Colonic mucosa (tissue), 4 donors: ENCODE results near the gene CYB5B. TPM values are rescaled to one million over a fixed set of nuclear protein-coding genes. Genes with fewer than 3 reads are reported as not detected.

Source experiments
- DNase-seq: peaks from one replicate; pipeline ENCODE4 v3.0.0-alpha.2; 2020
- H3K27ac ChIP-seq: fragments of 200-600 bp; one replicate; pipeline ENCODE4 v1.8.0; 2021
- H3K27me3 ChIP-seq: fragments of 200-600 bp; one replicate; pipeline ENCODE4 v1.8.0; 2021
- H3K36me3 ChIP-seq: fragments of 200-600 bp; one replicate; pipeline ENCODE4 v1.8.0; 2021
- H3K4me1 ChIP-seq: fragments of 200-600 bp; one replicate; pipeline ENCODE4 v1.8.0; 2021; ENCODE audit warnings: mild to moderate bottlenecking
- H3K4me3 ChIP-seq: fragments of 200-600 bp; one replicate; pipeline ENCODE4 v1.8.0; 2021
- H3K9ac ChIP-seq, 2 donors: one replicate each; pipeline ENCODE4 v1.7.0; 2013; ENCODE audit warnings: control low read depth in 2 of 2, low read depth in 2 of 2, low read length in 2 of 2
- H3K9me3 ChIP-seq: fragments of 200-600 bp; one replicate; pipeline ENCODE4 v1.8.0; 2021
- intact Hi-C: fragments of 100-400 bp; cut with DNase I; formaldehyde crosslinking; loops from one replicate; pipeline ENCODE4 v1.14.1; 2022
- total RNA-seq, 2 donors: library from RNA; stranded (reverse); fragmentation: NEBNext Ultra II Directional in 1 of 2; extraction: Animal tissue kit (Norgen Biotek cat#: 25700) in 1 of 2; gene quantifications; one replicate each; pipeline ENCODE4 v1.2.1, GENCODE V29; 2021
- TF ChIP-seq, protein P1 (sequence below): fragments of 200-600 bp; IDR thresholded peaks from one replicate; pipeline ENCODE4 v1.8.0; 2022; ENCODE audit warnings: antibody characterized with exemption, mild to moderate bottlenecking
- donor health status: healthy.
- donor health status: DM: no; HTN: no; CAD: no.
- donor health status: DM: no; HTN: no; CAD: no.

CYB5B gene
- total RNA-seq, 2 donors from 2014 or later: 166 to 220 TPM

DNA sequence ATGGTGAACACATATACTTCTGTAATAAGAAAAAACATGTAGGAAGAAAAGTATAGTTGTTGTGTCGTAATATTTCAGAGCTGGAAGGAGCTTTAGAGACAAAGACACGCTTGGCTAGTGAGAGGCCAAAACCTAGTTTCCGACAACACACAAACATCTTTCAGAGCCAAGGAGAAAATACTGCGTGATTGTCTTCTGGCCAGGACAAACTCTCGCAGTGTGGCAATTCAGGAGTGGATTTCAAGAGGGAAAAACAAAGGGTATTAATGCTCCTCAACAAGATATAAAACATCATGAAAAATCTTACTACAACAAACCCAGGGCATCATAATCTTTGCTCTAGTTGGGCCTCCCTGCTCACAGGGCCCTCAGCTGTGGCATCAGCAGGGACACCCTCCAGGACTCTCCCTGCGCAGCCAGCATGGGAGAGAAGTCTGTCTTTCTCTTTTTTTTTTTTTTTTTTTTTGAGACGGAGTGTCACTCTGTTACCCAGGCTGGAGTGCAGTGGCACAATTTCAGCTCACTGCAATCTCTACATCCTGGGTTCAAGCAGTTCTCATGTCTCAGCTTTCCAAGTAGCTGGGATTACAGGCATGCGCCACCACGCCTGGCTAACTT lies 66.4 kb downstream of the CYB5B start:
- H3K4me3 ChIP-seq: no peak overlapping the region
- DNase-seq: no peak
- TF ChIP-seq, protein P1, sequence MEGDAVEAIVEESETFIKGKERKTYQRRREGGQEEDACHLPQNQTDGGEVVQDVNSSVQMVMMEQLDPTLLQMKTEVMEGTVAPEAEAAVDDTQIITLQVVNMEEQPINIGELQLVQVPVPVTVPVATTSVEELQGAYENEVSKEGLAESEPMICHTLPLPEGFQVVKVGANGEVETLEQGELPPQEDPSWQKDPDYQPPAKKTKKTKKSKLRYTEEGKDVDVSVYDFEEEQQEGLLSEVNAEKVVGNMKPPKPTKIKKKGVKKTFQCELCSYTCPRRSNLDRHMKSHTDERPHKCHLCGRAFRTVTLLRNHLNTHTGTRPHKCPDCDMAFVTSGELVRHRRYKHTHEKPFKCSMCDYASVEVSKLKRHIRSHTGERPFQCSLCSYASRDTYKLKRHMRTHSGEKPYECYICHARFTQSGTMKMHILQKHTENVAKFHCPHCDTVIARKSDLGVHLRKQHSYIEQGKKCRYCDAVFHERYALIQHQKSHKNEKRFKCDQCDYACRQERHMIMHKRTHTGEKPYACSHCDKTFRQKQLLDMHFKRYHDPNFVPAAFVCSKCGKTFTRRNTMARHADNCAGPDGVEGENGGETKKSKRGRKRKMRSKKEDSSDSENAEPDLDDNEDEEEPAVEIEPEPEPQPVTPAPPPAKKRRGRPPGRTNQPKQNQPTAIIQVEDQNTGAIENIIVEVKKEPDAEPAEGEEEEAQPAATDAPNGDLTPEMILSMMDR: no peak
- H3K4me1 ChIP-seq: no peaks in the 10 kb centered on the region
- H3K27me3 ChIP-seq: no peaks in the 10 kb centered on the region
- H3K27ac ChIP-seq: no peak overlapping the region
- H3K9me3 ChIP-seq: no peaks in the 10 kb centered on the region
- intact Hi-C loops: no loop called here
- no peaks in the 10 kb centered on the region for H3K36me3 ChIP-seq
- H3K9ac ChIP-seq: no peak overlapping the region

DNA sequence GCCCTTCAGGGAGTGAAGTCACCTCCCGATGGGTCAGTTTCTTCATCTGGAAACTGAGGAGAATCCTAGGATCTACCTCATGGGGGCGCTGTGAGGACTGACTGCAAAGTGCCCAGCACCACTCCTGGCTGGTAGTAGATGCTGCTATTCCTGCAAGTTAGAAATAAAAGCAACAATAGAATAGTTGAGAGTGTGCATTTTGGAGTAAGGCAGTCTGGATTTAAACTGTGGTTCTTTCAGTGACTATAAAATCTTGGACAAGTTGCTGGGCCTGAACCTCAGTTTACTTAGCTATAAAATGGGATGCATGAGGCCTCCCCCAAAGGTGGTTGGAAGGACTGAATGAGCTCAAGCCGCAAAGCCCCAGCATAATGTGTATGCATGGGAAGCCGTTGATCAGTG lies 70.6 kb downstream of the CYB5B start:
- Histone ChIP-seq H3K9ac (no peak overlapping the region), H3K9me3 (no peaks in the 10 kb centered on the region), H3K27me3 (no peaks in the 10 kb centered on the region), H3K27ac (no peak overlapping the region), H3K36me3 (no peaks in the 10 kb centered on the region), H3K4me3 (no peak overlapping the region), H3K4me1 (no peaks in the 10 kb centered on the region)
- intact Hi-C loops: no loop called here
- DNase-seq: peak; percentile 32
- TF ChIP-seq, protein P1: peak; percentile 31

DNA sequence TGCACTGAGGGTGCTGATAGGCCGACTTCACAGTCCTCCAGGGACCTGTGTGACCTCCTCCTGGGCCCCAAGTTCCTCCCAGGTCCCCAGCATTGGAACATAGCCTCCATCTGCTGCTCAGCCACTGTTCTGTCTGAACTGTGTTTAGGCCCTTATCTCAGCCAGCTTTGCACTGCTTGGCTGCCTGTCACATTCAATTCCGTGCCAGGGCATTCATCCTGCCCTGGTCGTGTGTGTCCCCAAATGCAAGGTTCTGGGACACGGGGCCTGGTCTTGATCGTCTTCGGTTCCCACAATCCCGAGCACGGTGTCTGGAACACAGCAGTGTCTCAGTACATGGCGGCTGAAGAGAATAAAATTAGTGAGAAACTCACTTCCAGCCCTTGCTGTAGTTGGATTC lies 71.4 kb downstream of the CYB5B start:
- H3K9me3 ChIP-seq: no peaks in the 10 kb centered on the region
- no peak overlapping the region for H3K9ac ChIP-seq
- no peaks in the 10 kb centered on the region for H3K27me3 ChIP-seq
- no peak overlapping the region for H3K4me3 ChIP-seq
- no peaks in the 10 kb centered on the region for H3K4me1 ChIP-seq
- H3K36me3 ChIP-seq: no peaks in the 10 kb centered on the region
- intact Hi-C loops: no loop called here
- TF ChIP-seq, protein P1: no peak
- no peak for DNase-seq
- H3K27ac ChIP-seq: no peak overlapping the region

DNA sequence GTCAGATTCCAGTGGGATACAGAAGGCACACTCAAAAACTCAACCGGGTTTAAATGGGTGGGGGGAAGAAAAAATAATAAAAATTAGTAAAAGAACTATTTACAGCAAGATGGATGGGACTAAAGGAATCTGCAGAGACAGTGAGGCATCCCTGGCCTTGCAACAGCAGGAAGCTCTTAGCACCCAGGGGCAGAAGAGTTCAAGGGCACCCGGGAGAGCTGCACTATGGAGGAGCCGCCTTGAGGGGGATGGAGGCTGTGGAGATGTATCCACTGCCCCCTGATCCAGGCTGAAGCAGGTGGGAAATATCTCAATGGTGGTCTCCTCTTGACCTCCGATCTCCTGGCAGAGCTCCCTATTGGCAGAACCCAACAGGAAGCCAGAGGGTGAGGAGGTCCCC lies 72.0 kb downstream of the CYB5B start:
- TF ChIP-seq, protein P1: no peak
- H3K9me3 ChIP-seq: no peaks in the 10 kb centered on the region
- H3K27me3 ChIP-seq: no peaks in the 10 kb centered on the region
- H3K4me1 ChIP-seq: no peaks in the 10 kb centered on the region
- intact Hi-C loops: no loop called here
- no peak for DNase-seq
- no peak overlapping the region for H3K9ac ChIP-seq
- no peak overlapping the region for H3K4me3 ChIP-seq
- no peak overlapping the region for H3K27ac ChIP-seq
- no peaks in the 10 kb centered on the region for H3K36me3 ChIP-seq

DNA sequence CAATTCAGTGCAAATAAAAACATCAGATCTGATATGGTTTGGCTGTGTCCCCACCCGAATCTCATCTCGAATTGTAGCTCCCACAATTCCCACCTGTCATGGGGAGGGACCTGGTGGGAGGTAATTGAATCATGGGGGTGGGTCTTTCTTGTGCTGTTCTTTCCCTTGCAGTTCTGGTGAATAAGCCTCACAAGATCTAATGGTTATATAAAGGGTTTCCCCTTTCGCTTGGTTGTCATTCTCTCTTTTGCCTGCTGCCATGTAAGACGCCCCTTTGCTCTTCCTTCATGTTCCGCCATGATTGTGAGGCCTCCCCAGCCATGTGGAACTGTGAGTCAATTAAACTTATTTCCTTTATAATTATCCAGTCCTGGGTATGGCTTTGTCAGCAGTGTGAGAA lies 72.5 kb downstream of the CYB5B start:
- TF ChIP-seq, protein P1: no peak
- no peaks in the 10 kb centered on the region for H3K36me3 ChIP-seq
- H3K9me3 ChIP-seq: no peaks in the 10 kb centered on the region
- H3K27me3 ChIP-seq: no peaks in the 10 kb centered on the region
- no peak overlapping the region for H3K4me3 ChIP-seq
- intact Hi-C loops: no loop called here
- no peak overlapping the region for H3K27ac ChIP-seq
- no peak overlapping the region for H3K9ac ChIP-seq
- no peak for DNase-seq
- H3K4me1 ChIP-seq: no peaks in the 10 kb centered on the region
